NT2/D1 (cell line): ENCODE data around the gene MMP19.
A peak's percentile ranks its signal among the peaks of the same experiment; 100 is the strongest.

Experiments
- DNase-seq: peaks from one replicate; pipeline ENCODE4 v3.0.0-alpha.2; 2011; ENCODE audit warnings: low read depth, low spot score
- H3K27me3 ChIP-seq: 2 replicates; pipeline ENCODE4 v1.6.0; 2011; ENCODE audit warnings: mild to moderate bottlenecking; ENCODE audit not compliant: insufficient read length, insufficient read depth
- H3K36me3 ChIP-seq: 2 replicates; pipeline ENCODE4 v1.6.1; 2011; ENCODE audit warnings: mild to moderate bottlenecking, low read length, mixed read lengths; ENCODE audit not compliant: insufficient read depth, insufficient read length
- H3K4me1 ChIP-seq: 2 replicates; pipeline ENCODE4 v1.5.1; 2011; ENCODE audit not compliant: insufficient read depth, insufficient read length
- H3K4me3 ChIP-seq: 2 replicates; pipeline ENCODE4 v1.5.1; 2011; ENCODE audit warnings: low read depth; ENCODE audit not compliant: insufficient read length
- H3K9ac ChIP-seq: 2 replicates; pipeline ENCODE4 v1.6.0; 2011; ENCODE audit warnings: low read depth; ENCODE audit not compliant: insufficient read length
- H3K9me3 ChIP-seq: 2 replicates; pipeline ENCODE4 v1.5.1; 2011; ENCODE audit warnings: mild to moderate bottlenecking, low read length; ENCODE audit not compliant: insufficient read depth
- SUZ12 ChIP-seq: IDR thresholded peaks from 2 replicates; pipeline ENCODE4 v1.6.1; 2011; ENCODE audit not compliant: insufficient read length, insufficient read depth; ENCODE audit errors: extremely low read depth
- YY1 ChIP-seq: IDR thresholded peaks from 2 replicates; pipeline ENCODE4 v1.6.1; 2011; ENCODE audit not compliant: insufficient read length, insufficient read depth
- ZNF274 ChIP-seq: IDR thresholded peaks from 2 replicates; pipeline ENCODE4 v1.6.1; 2011; ENCODE audit warnings: mild to moderate bottlenecking, low read depth, low read length

MMP19 gene

DNA sequence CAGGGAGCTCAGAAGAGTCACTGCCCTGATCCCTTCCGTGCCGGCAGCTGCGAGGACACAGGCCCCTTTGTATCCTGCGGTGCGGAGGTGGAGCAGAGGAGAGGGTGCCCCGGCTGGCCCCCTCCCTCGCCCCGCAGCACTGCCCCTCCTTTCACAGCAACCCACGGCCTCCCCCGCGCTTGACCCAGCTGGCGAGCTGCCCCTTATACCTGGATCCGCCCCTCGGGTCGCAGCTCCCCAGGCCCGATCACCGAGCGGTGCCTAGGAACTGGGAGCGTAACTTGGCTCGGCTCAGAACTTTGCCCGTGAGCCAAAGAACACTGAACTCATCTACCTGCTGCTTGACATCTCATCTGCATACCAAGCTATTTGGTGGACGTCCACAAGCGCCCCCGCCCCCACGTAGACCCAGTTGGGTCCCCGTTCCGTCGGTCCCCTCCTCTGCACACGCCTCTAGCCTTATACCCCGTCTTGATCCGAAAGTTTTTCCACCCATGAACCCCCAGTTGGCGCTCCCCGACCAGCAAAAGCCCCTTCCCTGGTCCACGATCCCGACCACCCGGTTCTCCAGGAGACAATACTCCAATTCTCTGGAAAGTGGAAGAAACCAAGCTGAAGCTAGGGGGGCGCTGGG is 12.7 kb downstream of the MMP19 start:
- TF ChIP-seq ZNF274, result no peak
- no peak for TF ChIP-seq SUZ12
- TF ChIP-seq YY1, result no peak
- no peak for DNase-seq
- Histone ChIP-seq H3K4me3 (peak overlapping the region; percentile 91), H3K9me3 (no peaks in the 10 kb centered on the region), H3K9ac (peak overlapping the region; percentile 94), H3K27me3 (no peaks in the 10 kb centered on the region), H3K36me3 (peaks cover 31% of the 10 kb centered on the region), H3K4me1 (peaks cover 12% of the 10 kb centered on the region)

DNA sequence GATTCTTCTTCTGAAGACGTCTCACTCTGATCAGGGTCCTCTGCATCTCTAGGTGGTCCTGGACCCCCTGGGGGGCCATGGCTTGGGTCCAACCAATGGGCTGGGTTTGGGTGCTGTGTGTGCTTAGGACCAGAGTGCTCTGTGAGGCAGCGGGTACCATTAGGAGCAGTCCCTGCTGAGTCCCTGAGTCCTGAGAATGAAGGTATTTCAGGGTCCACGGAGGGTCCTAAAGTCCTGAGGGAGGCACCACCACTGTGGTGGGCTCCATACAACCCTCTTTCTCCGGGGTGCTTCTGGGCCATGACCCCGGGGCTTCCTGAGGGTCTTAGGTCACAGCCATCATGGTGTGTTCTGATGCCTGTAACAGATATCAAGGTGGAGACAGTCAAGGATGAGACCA is 14.4 kb downstream of the MMP19 start:
- Histone ChIP-seq H3K27me3 (no peaks in the 10 kb centered on the region), H3K9ac (peak overlapping the region; percentile 26), H3K36me3 (peaks cover 29% of the 10 kb centered on the region), H3K4me3 (peak overlapping the region; percentile 91), H3K4me1 (peaks cover 11% of the 10 kb centered on the region), H3K9me3 (no peaks in the 10 kb centered on the region)
- TF ChIP-seq ZNF274 (no peak), SUZ12 (no peak), YY1 (no peak)
- DNase-seq, result no peak

DNA sequence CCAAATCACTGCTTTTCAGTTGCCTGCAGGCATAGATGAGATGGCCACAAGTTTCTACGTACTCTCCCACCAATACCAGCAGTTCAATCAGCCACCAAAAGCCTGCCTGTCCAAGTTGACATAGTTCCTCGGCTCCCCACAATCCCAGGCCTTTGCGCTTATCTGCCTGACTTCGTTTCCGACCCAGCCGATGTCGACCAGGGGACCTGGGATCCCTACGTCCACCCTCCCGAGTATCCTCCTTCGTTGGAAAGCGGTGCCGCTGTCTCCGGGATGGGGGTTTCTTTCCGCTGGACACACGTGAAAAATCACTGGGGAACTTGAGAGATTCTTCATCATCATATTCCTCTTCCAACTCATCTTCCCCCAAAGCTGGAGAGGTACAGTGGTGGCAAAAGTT is 14.9 kb downstream of the MMP19 start:
- H3K4me1 ChIP-seq, result peaks cover 7% of the 10 kb centered on the region
- TF ChIP-seq YY1 (no peak), SUZ12 (no peak), ZNF274 (no peak)
- no peaks in the 10 kb centered on the region for H3K9me3 ChIP-seq
- H3K4me3 ChIP-seq, result no peak overlapping the region
- peak overlapping the region; percentile 5 for H3K9ac ChIP-seq
- no peak for DNase-seq
- no peaks in the 10 kb centered on the region for H3K27me3 ChIP-seq
- peaks cover 29% of the 10 kb centered on the region for H3K36me3 ChIP-seq

DNA sequence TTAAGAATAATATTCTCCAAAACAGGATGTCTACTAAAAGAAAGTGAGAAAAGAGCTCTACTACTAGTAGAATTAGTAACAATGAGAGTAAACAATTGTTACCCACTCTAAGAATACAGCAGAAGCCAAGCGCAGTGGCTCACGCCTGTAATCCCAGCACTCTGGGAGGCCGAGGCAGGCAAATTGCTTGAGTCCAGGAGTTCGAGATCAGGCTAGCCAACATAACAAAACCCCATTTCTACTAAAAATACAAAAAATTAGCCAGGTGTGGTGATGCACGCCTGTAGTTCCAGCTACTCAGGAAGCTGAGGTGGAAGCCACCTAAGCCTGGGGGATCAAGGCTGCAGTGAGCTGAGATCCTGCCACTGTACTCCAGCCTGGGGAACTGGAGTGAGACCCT is 18.0 kb downstream of the MMP19 start:
- Histone ChIP-seq H3K4me3 (no peak overlapping the region), H3K27me3 (no peaks in the 10 kb centered on the region), H3K9ac (no peak overlapping the region), H3K9me3 (no peaks in the 10 kb centered on the region), H3K4me1 (no peaks in the 10 kb centered on the region), H3K36me3 (peaks cover 60% of the 10 kb centered on the region)
- no peak for DNase-seq
- no peak for TF ChIP-seq SUZ12
- TF ChIP-seq ZNF274, result no peak

DNA sequence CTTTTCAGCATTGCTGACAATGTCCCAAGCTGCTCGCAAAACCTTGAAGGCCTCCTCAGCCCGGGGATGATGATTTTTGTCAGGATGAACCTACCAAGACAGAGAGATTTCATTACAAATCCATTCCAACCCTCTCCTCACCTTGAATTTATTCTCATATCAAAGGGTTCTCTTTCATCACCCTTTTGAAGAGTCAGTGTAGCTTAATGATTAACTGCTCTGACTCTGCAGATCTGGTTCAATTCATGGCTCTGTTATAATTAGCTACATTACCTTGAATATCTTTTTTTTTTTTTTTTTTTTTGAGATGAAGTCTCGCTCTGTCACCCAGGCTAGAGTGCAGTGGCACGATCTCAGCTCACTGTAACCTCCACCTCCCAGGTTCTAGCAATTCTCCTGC is 19.3 kb downstream of the MMP19 start:
- no peak for DNase-seq
- H3K4me1 ChIP-seq, result no peaks in the 10 kb centered on the region
- H3K9ac ChIP-seq, result no peak overlapping the region
- TF ChIP-seq ZNF274 (no peak), SUZ12 (no peak), YY1 (no peak)
- no peaks in the 10 kb centered on the region for H3K9me3 ChIP-seq
- no peak overlapping the region for H3K4me3 ChIP-seq
- peaks cover 72% of the 10 kb centered on the region for H3K36me3 ChIP-seq
- H3K27me3 ChIP-seq, result no peaks in the 10 kb centered on the region

GRCh38 chr12:55822228-55822627 is 20.5 kb downstream of the MMP19 start:
- no peak for DNase-seq
- H3K36me3 ChIP-seq, result peaks cover 61% of the 10 kb centered on the region
- H3K4me1 ChIP-seq, result no peaks in the 10 kb centered on the region
- TF ChIP-seq ZNF274, result no peak
- TF ChIP-seq YY1, result no peak
- no peak for TF ChIP-seq SUZ12
- H3K9ac ChIP-seq, result no peak overlapping the region
- H3K4me3 ChIP-seq, result no peak overlapping the region
- H3K27me3 ChIP-seq, result no peaks in the 10 kb centered on the region
- no peaks in the 10 kb centered on the region for H3K9me3 ChIP-seq

DNA sequence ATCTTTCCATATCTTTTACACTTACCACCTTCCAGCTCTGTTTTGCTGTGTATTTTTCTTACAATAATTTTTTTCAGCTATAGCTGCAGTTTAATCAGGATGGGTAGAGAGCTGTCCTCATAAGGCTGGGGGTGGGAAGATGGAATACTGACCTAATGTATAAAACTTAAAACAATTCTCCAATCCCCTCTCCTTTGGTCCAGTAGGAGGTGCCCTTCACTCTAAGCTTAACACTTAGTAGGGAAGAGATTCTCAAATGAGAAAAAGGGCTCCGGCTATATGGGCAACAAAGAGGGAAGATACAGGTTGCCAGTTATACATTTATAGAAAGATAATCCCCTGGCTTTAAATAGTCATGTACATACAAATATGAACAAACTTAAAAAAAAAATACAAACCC is 22.1 kb downstream of the MMP19 start:
- no peaks in the 10 kb centered on the region for H3K9me3 ChIP-seq
- H3K9ac ChIP-seq, result no peak overlapping the region
- no peak for DNase-seq
- H3K4me3 ChIP-seq, result no peak overlapping the region
- H3K27me3 ChIP-seq, result no peaks in the 10 kb centered on the region
- H3K36me3 ChIP-seq, result peaks cover 57% of the 10 kb centered on the region
- H3K4me1 ChIP-seq, result no peaks in the 10 kb centered on the region
- TF ChIP-seq YY1 (no peak), ZNF274 (no peak), SUZ12 (no peak)
